ENCODE measurements around the gene RIPK3.
A peak's percentile ranks its signal among the peaks of the same experiment; 100 is the strongest.

Gene RIPK3

DNA sequence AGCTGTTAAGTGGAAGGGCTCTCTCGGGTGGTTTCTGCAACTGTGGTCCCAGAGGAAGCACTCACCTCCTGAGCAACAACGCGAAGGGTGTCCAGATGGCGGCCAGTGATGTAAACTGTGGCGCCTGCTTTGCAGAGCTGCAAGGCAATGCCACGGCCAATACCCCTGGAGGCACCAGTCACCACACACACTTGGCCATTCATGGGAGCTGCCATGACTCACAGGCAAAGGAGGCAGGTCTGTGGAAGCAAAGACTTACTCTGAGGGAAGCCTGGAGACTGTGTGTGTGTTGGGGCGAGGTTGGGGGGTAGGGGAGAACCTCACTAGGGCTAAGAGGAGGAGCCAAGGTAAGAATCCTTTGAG lies 40.9 kb downstream of the RIPK3 start:
- no peak for TF ChIP-seq CTCF (IDR thresholded peaks at IDR 0.05; ENCODE audit: control insufficient read depth, extremely low read depth, insufficient read depth)
- no peak for DNase-seq (ENCODE audit: low read depth)
- peak overlapping the region; percentile 98 for H3K4me3 ChIP-seq (ENCODE audit: low read depth, low read length)

GRCh38 chr14:24297190-24297964 lies 42.4 kb downstream of the RIPK3 start:
- peak; percentile 57 for TF ChIP-seq CTCF (IDR thresholded peaks at IDR 0.05; ENCODE audit: control insufficient read depth, extremely low read depth, insufficient read depth)
- H3K4me3 ChIP-seq (ENCODE audit: low read depth, low read length): no peak overlapping the region
- DNase-seq (ENCODE audit: low read depth): no peak

DNA sequence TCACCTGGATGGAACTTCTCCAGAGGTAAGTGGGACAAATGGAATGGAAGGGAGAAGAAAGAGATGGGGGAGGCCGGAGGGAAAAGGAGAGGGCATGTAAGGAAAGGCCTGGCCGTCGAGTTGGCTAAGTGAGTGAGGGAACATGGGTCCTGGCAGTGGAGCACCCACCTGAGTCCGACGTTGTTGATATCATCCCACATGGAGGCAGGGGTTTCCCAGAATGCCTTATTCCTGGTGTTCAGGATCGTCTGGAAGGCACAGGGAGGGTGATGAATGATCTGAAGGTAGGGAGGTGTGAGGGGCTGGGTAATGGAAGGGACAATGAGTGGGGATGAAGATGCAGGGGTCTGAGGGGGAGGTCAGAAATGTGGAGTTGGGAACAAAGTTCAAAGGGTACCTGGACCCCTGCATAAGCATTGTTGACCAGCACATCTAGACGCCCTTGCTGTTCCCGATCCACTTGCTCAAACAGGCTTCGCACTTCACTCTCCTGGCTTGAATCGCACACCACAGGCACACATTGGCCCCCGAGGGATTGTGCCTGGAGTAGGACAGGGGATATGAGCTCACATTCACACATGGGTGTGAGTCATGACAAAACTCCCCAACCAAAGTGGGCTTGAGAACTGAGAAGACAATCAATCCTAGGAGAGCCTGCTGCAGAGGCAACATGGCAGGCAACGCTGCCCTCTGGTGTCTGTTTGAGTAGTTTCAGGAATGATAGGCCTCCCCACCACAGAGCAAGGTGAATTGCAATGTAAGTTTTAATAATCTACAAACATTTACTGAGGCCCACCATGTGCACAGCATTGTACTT lies 43.2 kb downstream of the RIPK3 start:
- TF ChIP-seq CTCF (IDR thresholded peaks at IDR 0.05; ENCODE audit: control insufficient read depth, extremely low read depth, insufficient read depth): peak; percentile 82
- DNase-seq (ENCODE audit: low read depth): no peak
- no peak overlapping the region for H3K4me3 ChIP-seq (ENCODE audit: low read depth, low read length)

DNA sequence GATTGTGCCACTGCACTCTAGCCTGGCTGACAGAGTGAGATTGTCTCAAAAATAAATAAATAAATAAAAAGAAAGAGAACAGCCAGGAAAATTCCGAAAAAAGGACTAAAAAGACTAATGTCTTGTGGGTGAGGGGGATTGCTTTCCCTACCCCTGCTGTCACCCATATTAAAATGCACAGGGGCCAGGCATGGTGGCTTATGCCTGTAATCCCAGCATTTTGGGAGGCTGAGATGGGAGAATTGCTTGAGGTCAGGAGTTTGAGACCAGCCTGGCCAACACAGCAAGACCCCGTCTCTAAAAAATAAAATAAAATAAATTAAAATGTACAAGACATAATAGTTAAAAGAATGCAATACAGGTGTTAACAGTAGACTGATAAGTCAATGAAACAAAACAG lies 46.3 kb downstream of the RIPK3 start:
- DNase-seq (ENCODE audit: low read depth): no peak
- no peak for TF ChIP-seq CTCF (IDR thresholded peaks at IDR 0.05; ENCODE audit: control insufficient read depth, extremely low read depth, insufficient read depth)
- no peak overlapping the region for H3K4me3 ChIP-seq (ENCODE audit: low read depth, low read length)

DNA sequence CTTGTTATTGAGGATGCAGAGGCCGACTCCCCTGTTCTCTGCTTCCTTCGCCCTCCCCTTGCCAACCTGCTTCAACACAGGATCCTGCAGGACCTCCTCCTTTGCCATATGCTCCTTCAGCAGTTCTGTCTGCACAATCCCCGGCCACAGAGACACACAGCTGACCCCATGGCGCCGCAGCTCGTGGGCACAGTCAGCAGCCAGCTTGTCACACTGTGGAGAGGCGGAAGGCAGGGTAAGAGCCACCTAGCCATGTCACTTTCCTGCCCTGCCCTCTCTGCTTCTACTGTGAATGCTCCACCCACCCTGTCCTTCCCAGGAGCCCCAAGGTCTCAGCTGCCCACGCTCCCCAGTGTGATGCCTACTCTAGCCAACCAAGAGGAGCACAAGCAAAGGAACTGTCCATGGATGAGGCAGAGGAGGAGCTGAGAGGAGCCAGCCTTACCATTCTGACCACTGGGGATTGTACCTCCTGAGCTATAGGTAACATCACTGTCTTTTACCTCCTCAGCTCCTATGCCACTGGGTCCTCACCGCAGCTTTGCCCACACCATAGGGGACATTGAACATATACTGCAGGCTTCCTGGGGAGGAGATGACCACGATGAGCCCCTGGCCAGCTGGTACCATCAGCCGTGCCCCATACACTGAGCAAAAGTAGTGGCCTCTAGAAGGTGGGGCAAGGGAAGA lies 47.5 kb downstream of the RIPK3 start:
- TF ChIP-seq CTCF (IDR thresholded peaks at IDR 0.05; ENCODE audit: control insufficient read depth, extremely low read depth, insufficient read depth): no peak
- DNase-seq (ENCODE audit: low read depth): no peak
- H3K4me3 ChIP-seq (ENCODE audit: low read depth, low read length): no peak overlapping the region

DNA sequence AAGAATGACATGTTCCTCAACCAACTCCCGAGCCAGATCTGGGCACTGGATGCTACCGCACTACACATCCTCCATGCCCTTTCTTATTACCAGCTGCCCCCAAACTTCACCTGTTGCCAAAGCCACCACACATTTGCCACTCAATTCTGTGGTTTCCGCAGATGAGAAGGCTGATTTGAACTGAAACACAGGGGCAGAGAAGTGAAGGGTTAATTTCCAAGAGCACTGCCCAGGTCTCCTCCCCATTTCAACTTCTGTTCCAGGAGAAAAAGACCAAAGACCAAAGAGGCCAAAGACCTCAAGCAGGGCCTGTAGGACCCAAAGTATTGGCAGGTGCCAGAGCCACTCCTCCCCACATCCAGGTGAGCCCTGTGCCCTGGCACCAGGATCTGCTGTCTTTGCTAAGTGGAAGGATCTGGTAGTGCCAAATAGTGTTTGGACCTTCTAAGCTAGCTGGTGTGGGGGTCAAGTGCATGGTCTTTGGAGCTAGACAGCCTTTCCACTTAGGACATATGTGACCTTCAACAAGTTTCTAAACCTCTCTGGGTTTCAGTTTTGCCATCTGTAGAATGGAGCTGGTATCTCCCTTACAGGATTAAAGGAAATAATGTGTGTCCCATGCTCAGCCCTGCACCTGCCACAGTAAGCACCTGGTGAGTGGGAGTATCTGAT lies 48.2 kb downstream of the RIPK3 start:
- no peak overlapping the region for H3K4me3 ChIP-seq (ENCODE audit: low read depth, low read length)
- no peak for DNase-seq (ENCODE audit: low read depth)
- no peak for TF ChIP-seq CTCF (IDR thresholded peaks at IDR 0.05; ENCODE audit: control insufficient read depth, extremely low read depth, insufficient read depth)
